ENCODE measurements around the gene FBXO39.

FBXO39 gene

DNA sequence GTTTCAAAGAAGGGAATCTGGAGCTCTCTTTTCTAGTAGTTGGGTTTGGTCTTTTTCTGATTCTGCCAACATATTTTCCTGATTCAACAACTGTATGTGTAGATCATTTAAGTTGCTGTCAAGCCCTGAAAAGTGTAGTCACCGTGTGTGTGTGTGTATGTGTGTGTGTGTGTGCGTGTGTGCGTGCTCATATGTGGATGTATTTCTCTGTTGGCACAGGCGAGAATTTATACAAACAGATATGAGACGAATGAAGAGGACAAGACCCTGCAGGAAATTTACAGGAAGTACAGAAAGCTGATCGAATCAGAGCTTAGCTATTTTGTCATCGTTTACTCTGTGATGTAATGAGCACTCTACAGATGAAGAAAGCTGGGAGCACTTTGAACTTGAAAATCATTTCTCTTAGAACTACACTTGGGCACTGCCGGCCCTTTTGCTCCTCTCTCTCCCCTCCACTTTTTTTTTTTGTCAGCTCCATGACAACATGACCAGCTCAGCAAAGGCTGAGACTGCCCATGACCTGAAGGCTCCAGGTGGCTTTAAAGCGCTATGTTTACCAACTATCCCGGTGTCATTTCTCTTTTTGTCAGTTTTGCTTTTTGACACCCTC is 11.2 kb downstream of the FBXO39 start:
- H3K4me3 ChIP-seq (ENCODE audit: low read length, poor library complexity, severe bottlenecking) = no peak overlapping the region
- H3K9ac ChIP-seq (ENCODE audit: low read depth, low read length, poor library complexity, severe bottlenecking) = no peak overlapping the region
- H3K9me3 ChIP-seq (ENCODE audit: insufficient read depth, low read depth, low read length) = no peaks in the 10 kb centered on the region

GRCh38 chr17:6789146-6789545 is 13.1 kb downstream of the FBXO39 start:
- Histone ChIP-seq H3K27me3 (ENCODE audit: insufficient read depth, low read length, poor library complexity, severe bottlenecking) (no peaks in the 10 kb centered on the region), H3K9ac (ENCODE audit: low read depth, low read length, poor library complexity, severe bottlenecking) (no peak overlapping the region), H3K9me2 (replicated peaks; ENCODE audit: low read depth, low read length) (no peaks in the 10 kb centered on the region), H2AFZ (ENCODE audit: low read length) (no peak overlapping the region), H3K4me2 (ENCODE audit: low read depth, low read length, poor library complexity, severe bottlenecking) (no peak overlapping the region), H3F3A (ENCODE audit: low read depth) (no peaks in the 10 kb centered on the region), H3K36me3 (ENCODE audit: insufficient read depth, low read length) (no peaks in the 10 kb centered on the region), H4K20me1 (ENCODE audit: insufficient read depth, low read length, poor library complexity, severe bottlenecking) (no peaks in the 10 kb centered on the region), H3K79me2 (ENCODE audit: insufficient read depth, low read length) (no peaks in the 10 kb centered on the region), H3K9me3 (ENCODE audit: insufficient read depth, low read depth, low read length) (no peaks in the 10 kb centered on the region), H3K4me1 (ENCODE audit: insufficient read depth, low read length, poor library complexity, severe bottlenecking) (no peaks in the 10 kb centered on the region), H3K4me3 (ENCODE audit: low read length, poor library complexity, severe bottlenecking) (no peak overlapping the region)
- TF ChIP-seq, protein P1, sequence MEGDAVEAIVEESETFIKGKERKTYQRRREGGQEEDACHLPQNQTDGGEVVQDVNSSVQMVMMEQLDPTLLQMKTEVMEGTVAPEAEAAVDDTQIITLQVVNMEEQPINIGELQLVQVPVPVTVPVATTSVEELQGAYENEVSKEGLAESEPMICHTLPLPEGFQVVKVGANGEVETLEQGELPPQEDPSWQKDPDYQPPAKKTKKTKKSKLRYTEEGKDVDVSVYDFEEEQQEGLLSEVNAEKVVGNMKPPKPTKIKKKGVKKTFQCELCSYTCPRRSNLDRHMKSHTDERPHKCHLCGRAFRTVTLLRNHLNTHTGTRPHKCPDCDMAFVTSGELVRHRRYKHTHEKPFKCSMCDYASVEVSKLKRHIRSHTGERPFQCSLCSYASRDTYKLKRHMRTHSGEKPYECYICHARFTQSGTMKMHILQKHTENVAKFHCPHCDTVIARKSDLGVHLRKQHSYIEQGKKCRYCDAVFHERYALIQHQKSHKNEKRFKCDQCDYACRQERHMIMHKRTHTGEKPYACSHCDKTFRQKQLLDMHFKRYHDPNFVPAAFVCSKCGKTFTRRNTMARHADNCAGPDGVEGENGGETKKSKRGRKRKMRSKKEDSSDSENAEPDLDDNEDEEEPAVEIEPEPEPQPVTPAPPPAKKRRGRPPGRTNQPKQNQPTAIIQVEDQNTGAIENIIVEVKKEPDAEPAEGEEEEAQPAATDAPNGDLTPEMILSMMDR (conservative IDR thresholded peaks at IDR 0.05; ENCODE audit: low read length) = no peak
- TF ChIP-seq EZH2phosphoT487 (IDR thresholded peaks at IDR 0.05; ENCODE audit: borderline replicate concordance) = no peak

More for the DNA sequence above, 11.2 kb downstream of the FBXO39 start:
- Histone ChIP-seq H3K4me1 (ENCODE audit: insufficient read depth, low read length, poor library complexity, severe bottlenecking) (no peaks in the 10 kb centered on the region), H3F3A (ENCODE audit: low read depth) (no peaks in the 10 kb centered on the region), H3K4me2 (ENCODE audit: low read depth, low read length, poor library complexity, severe bottlenecking) (no peak overlapping the region), H3K9me2 (replicated peaks; ENCODE audit: low read depth, low read length) (no peaks in the 10 kb centered on the region), H3K36me3 (ENCODE audit: insufficient read depth, low read length) (no peaks in the 10 kb centered on the region), H3K79me2 (ENCODE audit: insufficient read depth, low read length) (no peaks in the 10 kb centered on the region), H2AFZ (ENCODE audit: low read length) (no peak overlapping the region), H4K20me1 (ENCODE audit: insufficient read depth, low read length, poor library complexity, severe bottlenecking) (no peaks in the 10 kb centered on the region), H3K27me3 (ENCODE audit: insufficient read depth, low read length, poor library complexity, severe bottlenecking) (no peaks in the 10 kb centered on the region)
- TF ChIP-seq EZH2phosphoT487 (IDR thresholded peaks at IDR 0.05; ENCODE audit: borderline replicate concordance) = no peak
- TF ChIP-seq, protein P1 (conservative IDR thresholded peaks at IDR 0.05; ENCODE audit: low read length) = no peak

DNA sequence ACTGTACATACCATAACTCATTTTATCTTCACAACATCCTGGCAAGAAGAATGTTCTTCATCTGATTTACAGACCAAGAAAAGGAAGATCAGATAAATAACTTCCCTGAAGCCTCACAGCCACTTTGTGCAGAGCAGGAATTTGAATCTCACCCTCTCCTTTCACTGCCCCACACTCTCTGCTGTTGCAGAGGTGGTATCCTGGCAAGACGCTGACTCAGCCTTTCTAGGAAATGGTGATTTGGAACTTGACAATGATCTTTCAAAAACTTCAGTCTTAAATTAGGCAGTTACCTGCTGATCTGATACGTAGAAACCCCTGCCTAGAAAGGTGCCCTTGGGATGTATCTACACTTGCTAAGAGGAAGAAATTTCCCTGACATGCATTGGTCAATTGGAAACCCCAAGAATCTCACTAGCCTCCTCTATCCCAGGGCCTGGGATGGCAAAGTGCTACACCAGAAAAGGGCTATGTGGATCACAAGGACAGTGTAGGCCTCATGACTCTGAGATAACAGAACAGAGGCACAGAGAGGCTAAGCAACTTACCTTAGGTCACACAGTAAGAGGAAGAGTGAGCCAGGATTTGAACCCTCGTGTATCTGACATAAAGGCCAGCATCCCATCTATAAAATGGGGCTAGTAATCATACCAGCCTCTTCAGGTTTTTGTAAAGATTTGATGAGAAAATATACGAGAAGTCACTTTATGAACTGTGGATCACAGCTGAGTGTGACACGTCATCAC is 17.9 kb downstream of the FBXO39 start:
- H3K36me3 ChIP-seq (ENCODE audit: insufficient read depth, low read length) = no peaks in the 10 kb centered on the region
- no peaks in the 10 kb centered on the region for H3K9me3 ChIP-seq (ENCODE audit: insufficient read depth, low read depth, low read length)
- no peak for TF ChIP-seq EZH2phosphoT487 (IDR thresholded peaks at IDR 0.05; ENCODE audit: borderline replicate concordance)
- TF ChIP-seq, protein P1 (conservative IDR thresholded peaks at IDR 0.05; ENCODE audit: low read length) = no peak
- H3K79me2 ChIP-seq (ENCODE audit: insufficient read depth, low read length) = no peaks in the 10 kb centered on the region
- no peaks in the 10 kb centered on the region for H3F3A ChIP-seq (ENCODE audit: low read depth)
- H3K9ac ChIP-seq (ENCODE audit: low read depth, low read length, poor library complexity, severe bottlenecking) = no peak overlapping the region
- H3K4me3 ChIP-seq (ENCODE audit: low read length, poor library complexity, severe bottlenecking) = no peak overlapping the region
- no peaks in the 10 kb centered on the region for H3K4me1 ChIP-seq (ENCODE audit: insufficient read depth, low read length, poor library complexity, severe bottlenecking)
- no peaks in the 10 kb centered on the region for H3K9me2 ChIP-seq (replicated peaks; ENCODE audit: low read depth, low read length)
- no peaks in the 10 kb centered on the region for H4K20me1 ChIP-seq (ENCODE audit: insufficient read depth, low read length, poor library complexity, severe bottlenecking)
- H2AFZ ChIP-seq (ENCODE audit: low read length) = no peak overlapping the region
- H3K4me2 ChIP-seq (ENCODE audit: low read depth, low read length, poor library complexity, severe bottlenecking) = no peak overlapping the region
- no peaks in the 10 kb centered on the region for H3K27me3 ChIP-seq (ENCODE audit: insufficient read depth, low read length, poor library complexity, severe bottlenecking)
